Left lung (tissue), 10 donors: ENCODE data around the gene HOXA2. TPM values are rescaled to one million over a fixed set of nuclear protein-coding genes. Genes with fewer than 3 reads are reported as not detected.

Experiments
- ATAC-seq: fragments of 200-7000 bp; cut with Tn5 transposase; one replicate; pipeline ENCODE4 v1.9.1; 2020; ENCODE audit warnings: moderate library complexity
- DNase-seq, 4 donors: peaks; one replicate each; pipeline ENCODE4 v3.0.0-alpha.2; 2013 to 2020
- H3K27ac ChIP-seq, 2 donors: fragments of 200-600 bp; sonication (generic) in 1 of 2; one replicate each; pipeline versions ENCODE4 v1.5.0 to v1.8.0; 2020 to 2021
- H3K27me3 ChIP-seq, 2 donors: fragments of 200-600 bp; sonication (generic) in 1 of 2; one replicate each; pipeline versions ENCODE4 v1.5.0 to v1.8.0; 2020 to 2021
- H3K36me3 ChIP-seq, 2 donors: fragments of 200-600 bp; sonication (generic) in 1 of 2; one replicate each; pipeline versions ENCODE4 v1.5.0 to v1.8.0; 2020 to 2021
- H3K4me1 ChIP-seq, 2 donors: fragments of 200-600 bp; one replicate each; pipeline ENCODE4 v1.8.0; 2021
- H3K4me3 ChIP-seq, 2 donors: fragments of 200-600 bp; sonication (generic) in 1 of 2; one replicate each; pipeline versions ENCODE4 v1.5.0 to v1.8.0; 2020 to 2021; ENCODE audit warnings: mild to moderate bottlenecking in 1 of 2
- H3K9me3 ChIP-seq, 2 donors: fragments of 200-600 bp; sonication (generic) in 1 of 2; one replicate each; pipeline versions ENCODE4 v1.5.0 to v1.8.0; 2020 to 2021
- intact Hi-C, 2 donors: fragments of 100-400 bp; cut with DNase I; formaldehyde crosslinking; loops; one replicate each; pipeline versions ENCODE4 v1.11.2 to v1.14.2; 2022
- polyA plus RNA-seq, 6 donors: library from polyadenylated mRNA; unstranded; fragments of 120-200 nt; gene quantifications; one replicate each; pipeline ENCODE4 v1.2.1, GENCODE V29; 2013; ENCODE audit not compliant: insufficient read length in 6 of 6
- total RNA-seq, 2 donors: library from RNA; stranded (reverse); fragmentation: NEBNext Ultra II Directional; extraction: Animal tissue kit (Norgen Biotek cat#: 25700); gene quantifications; one replicate each; pipeline ENCODE4 v1.2.1, GENCODE V29; 2021
- TF ChIP-seq, protein P1 (sequence below), 2 donors: fragments of 200-600 bp; sonication (generic) in 1 of 2; IDR thresholded peaks; one replicate each; pipeline versions ENCODE4 v1.5.0 to v1.8.0; 2021; ENCODE audit warnings: antibody characterized with exemption in 2 of 2
- donor health status: DM: no; HTN: yes; CAD: no.
- donor health status: DM: no; HTN: no; CAD: no.

The HOXA2 gene
- total and polyA plus RNA-seq, 8 donors: 0.61 to 19.6 (median 17.6) TPM

DNA sequence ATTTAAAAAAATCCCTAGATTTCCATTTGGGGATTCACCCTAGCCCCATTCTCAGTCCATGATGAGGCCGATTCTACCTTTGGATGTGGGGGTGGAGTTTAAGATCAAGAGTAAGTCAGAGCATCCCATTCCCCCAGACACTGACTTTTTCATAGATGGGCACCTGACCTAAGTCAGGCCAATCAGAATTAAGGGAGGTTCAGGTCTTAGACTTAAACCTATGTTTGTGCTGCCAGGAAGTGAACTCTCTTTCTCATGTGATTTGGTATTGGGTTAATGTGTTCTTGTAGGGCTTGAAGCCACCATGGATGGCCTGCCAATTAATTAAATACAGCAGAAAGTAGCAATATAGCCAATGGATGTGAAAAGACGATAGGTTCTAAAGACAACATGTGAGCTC lies 36.8 kb downstream of the HOXA2 start:
- Histone ChIP-seq H3K36me3 (no peaks in the 10 kb centered on the region), H3K27me3 (no peaks in the 10 kb centered on the region), H3K27ac (no peak overlapping the region), H3K4me3 (no peak overlapping the region), H3K4me1 (no peaks in the 10 kb centered on the region), H3K9me3 (no peaks in the 10 kb centered on the region)
- TF ChIP-seq, protein P1, sequence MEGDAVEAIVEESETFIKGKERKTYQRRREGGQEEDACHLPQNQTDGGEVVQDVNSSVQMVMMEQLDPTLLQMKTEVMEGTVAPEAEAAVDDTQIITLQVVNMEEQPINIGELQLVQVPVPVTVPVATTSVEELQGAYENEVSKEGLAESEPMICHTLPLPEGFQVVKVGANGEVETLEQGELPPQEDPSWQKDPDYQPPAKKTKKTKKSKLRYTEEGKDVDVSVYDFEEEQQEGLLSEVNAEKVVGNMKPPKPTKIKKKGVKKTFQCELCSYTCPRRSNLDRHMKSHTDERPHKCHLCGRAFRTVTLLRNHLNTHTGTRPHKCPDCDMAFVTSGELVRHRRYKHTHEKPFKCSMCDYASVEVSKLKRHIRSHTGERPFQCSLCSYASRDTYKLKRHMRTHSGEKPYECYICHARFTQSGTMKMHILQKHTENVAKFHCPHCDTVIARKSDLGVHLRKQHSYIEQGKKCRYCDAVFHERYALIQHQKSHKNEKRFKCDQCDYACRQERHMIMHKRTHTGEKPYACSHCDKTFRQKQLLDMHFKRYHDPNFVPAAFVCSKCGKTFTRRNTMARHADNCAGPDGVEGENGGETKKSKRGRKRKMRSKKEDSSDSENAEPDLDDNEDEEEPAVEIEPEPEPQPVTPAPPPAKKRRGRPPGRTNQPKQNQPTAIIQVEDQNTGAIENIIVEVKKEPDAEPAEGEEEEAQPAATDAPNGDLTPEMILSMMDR (IDR thresholded peaks at IDR 0.05): no peak
- intact Hi-C loops: no loop called here
- no peak for DNase-seq
- no peak for ATAC-seq

DNA sequence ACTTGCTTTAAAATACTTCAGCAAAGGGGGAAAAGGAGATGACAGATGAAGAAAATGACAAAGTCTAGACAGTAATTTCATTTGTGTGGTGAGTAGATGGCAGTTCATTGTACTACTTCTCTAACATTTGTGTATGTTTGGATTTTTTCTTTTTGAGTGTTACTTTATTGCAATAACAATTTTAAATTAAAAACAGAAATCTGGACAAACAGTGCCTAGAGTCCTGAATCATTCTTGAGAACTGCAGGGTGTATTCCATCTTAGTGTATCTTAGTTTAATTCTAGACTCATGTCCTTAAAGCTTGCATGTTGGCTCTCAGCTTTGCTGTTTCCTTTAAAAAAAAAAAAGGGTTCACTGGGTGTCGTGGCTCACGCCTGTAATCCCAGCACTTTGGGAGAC lies 37.8 kb downstream of the HOXA2 start:
- TF ChIP-seq, protein P1 (IDR thresholded peaks at IDR 0.05): no peak
- H3K4me1 ChIP-seq: no peaks in the 10 kb centered on the region

DNA sequence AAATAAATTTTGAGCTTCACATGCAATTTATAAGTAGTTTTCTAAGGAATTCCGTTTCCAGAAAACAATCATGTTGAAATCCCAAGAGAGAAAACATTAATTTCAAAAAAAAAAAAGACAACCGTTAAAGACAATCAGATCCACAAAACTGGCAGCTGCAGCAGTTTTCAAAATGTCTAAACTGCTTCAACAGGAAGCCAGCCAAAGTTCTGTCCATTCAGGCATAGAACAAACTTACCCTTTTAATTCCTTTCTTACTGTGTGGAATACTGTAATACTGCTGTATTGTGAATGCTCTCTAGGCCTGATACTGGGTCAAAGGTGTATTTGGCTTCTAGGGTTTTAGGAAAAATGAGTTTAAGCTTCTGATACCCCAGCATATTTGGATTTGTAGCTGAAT lies 38.3 kb downstream of the HOXA2 start:
- ATAC-seq (no peak), DNase-seq (peak in 2 of 4 donors; percentile 35 to 65)
- H3K4me3 ChIP-seq: no peak overlapping the region
- no peaks in the 10 kb centered on the region for H3K9me3 ChIP-seq
- no peaks in the 10 kb centered on the region for H3K27me3 ChIP-seq
- no peaks in the 10 kb centered on the region for H3K4me1 ChIP-seq
- intact Hi-C loops: no loop called here
- no peaks in the 10 kb centered on the region for H3K36me3 ChIP-seq
- H3K27ac ChIP-seq: no peak overlapping the region
- TF ChIP-seq, protein P1 (IDR thresholded peaks at IDR 0.05): no peak

More for the DNA sequence above, 37.8 kb downstream of the HOXA2 start:
- no peaks in the 10 kb centered on the region for H3K9me3 ChIP-seq
- H3K27ac ChIP-seq: no peak overlapping the region
- ATAC-seq: no peak
- intact Hi-C loops: no loop called here
- no peak for DNase-seq
- H3K36me3 ChIP-seq: no peaks in the 10 kb centered on the region
- no peaks in the 10 kb centered on the region for H3K27me3 ChIP-seq
- H3K4me3 ChIP-seq: no peak overlapping the region

DNA sequence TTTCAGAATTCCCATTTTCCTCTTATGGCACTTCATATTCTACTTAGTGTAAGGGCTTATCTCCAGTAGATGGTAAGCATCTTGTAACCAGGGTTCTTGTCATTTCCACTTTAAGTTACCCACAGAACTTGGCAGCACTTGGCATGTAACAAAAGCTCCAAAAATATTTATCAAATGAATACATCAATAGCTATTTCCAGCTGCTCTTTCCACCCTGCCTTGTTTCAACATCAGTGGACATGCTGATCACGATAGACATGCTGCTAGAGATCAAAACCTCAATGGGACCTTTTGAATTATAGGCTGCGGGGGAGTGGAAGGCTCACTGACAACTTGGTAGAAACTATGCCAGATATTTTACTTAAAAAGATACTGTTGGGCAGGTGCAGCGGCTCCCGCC lies 39.5 kb downstream of the HOXA2 start:
- H3K27me3 ChIP-seq: no peaks in the 10 kb centered on the region
- ATAC-seq: no peak
- no peaks in the 10 kb centered on the region for H3K4me1 ChIP-seq
- intact Hi-C loops: no loop called here
- no peaks in the 10 kb centered on the region for H3K36me3 ChIP-seq
- no peak overlapping the region for H3K4me3 ChIP-seq
- H3K27ac ChIP-seq: no peak overlapping the region
- no peaks in the 10 kb centered on the region for H3K9me3 ChIP-seq
- DNase-seq: no peak
- TF ChIP-seq, protein P1 (IDR thresholded peaks at IDR 0.05): no peak

DNA sequence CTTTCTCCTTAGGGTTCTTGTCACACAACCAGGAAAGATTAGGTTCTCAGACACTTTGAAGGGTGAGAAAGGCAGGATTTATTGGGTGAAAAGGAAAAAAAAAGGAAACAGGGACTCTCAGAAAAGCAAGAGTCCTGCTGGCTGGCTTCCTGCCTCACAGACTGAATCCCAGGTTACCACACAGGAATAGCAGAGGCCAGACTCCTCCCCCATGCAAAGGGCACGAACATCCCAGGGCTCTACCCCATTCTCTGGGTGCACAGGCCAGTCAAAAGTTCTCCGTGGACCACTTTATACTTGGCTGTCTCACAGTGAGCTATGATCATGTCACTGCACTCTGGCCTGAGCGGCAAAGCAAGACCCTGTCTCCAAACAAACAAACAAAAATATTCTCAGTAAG lies 49.3 kb downstream of the HOXA2 start:
- ATAC-seq (no peak), DNase-seq (no peak)
- H3K27me3 ChIP-seq: no peaks in the 10 kb centered on the region
- no peak overlapping the region for H3K4me3 ChIP-seq
- TF ChIP-seq, protein P1 (IDR thresholded peaks at IDR 0.05): no peak
- H3K4me1 ChIP-seq: no peaks in the 10 kb centered on the region
- H3K36me3 ChIP-seq: no peaks in the 10 kb centered on the region
- no peak overlapping the region for H3K27ac ChIP-seq
- intact Hi-C loops: no loop called here
- H3K9me3 ChIP-seq: no peaks in the 10 kb centered on the region
